PC-9 (cell line): Measurements from ENCODE around the gene HOXC12. TPM values are rescaled to one million over a fixed set of nuclear protein-coding genes. Genes with fewer than 3 reads are reported as not detected.

Source experiments
- Bru-seq: library from RNA; stranded (reverse); fragments of 400-500 nt; gene quantifications from one replicate; lab custom pipeline; 2021; lab: Mats Ljungman, UMichigan
- BruChase-seq, 2 experiments: library from RNA; stranded (reverse); fragments of 400-500 nt; gene quantifications; one replicate each; lab custom pipeline; 2021; lab: Mats Ljungman, UMichigan
- BruUV-seq: library from RNA; stranded (reverse); fragments of 400-500 nt; replicated peaks from 2 replicates; lab custom pipeline; 2021; lab: Mats Ljungman, UMichigan
- CTCF ChIA-PET: fragments of 300-600 bp; sonication (Branson Sonifier 250); formaldehyde crosslinking; loops from one replicate; lab custom pipeline; 2022; ENCODE audit warnings: antibody characterized with exemption; lab: Charles Lee
- POLR2A ChIA-PET: fragments of 300-600 bp; sonication (Branson Sonifier 250); formaldehyde crosslinking; loops from one replicate; lab custom pipeline; 2022; ENCODE audit warnings: antibody characterized with exemption; ENCODE audit not compliant: unreplicated experiment; lab: Charles Lee
- DNase-seq, 2 experiments: peaks; one replicate each; pipeline versions ENCODE4 v3.0.0 to v3.0.0-alpha.2; 2015 to 2022; ENCODE audit warnings: mixed read lengths in 1 of 2
- H2AFZ ChIP-seq: fragments of 200-600 bp; sonication (generic); 2 replicates; pipeline ENCODE4 v1.8.1; 2017; ENCODE audit warnings: antibody characterized with exemption
- H3F3A ChIP-seq: fragments of 200-600 bp; sonication (generic); 2 replicates; pipeline ENCODE4 v1.8.1; 2017; ENCODE audit warnings: antibody characterized with exemption, mild to moderate bottlenecking, low read depth; ENCODE audit not compliant: insufficient read depth
- H3K27ac ChIP-seq: fragments of 200-600 bp; sonication (generic); 2 replicates; pipeline ENCODE4 v1.6.1; 2016; ENCODE audit warnings: mixed run types
- H3K27me3 ChIP-seq: fragments of 200-600 bp; sonication (generic); 2 replicates; pipeline ENCODE4 v1.6.1; 2016; ENCODE audit warnings: low read depth, mixed run types; ENCODE audit not compliant: insufficient read depth
- H3K36me3 ChIP-seq: fragments of 200-600 bp; sonication (generic); 2 replicates; pipeline ENCODE4 v1.6.1; 2016; ENCODE audit warnings: low read depth, mixed run types
- H3K4me1 ChIP-seq: fragments of 200-600 bp; sonication (generic); replicated peaks from 2 replicates; pipeline ENCODE4 v1.6.1; 2016; ENCODE audit warnings: mixed run types; ENCODE audit not compliant: insufficient read depth
- H3K4me2 ChIP-seq: fragments of 200-600 bp; sonication (generic); 2 replicates; pipeline ENCODE4 v1.6.1; 2017; ENCODE audit warnings: mixed run types
- H3K4me3 ChIP-seq: fragments of 200-600 bp; sonication (generic); 2 replicates; pipeline ENCODE4 v1.6.1; 2016; ENCODE audit warnings: mixed run types
- H3K79me2 ChIP-seq: fragments of 200-600 bp; sonication (generic); 2 replicates; pipeline ENCODE4 v1.6.1; 2017; ENCODE audit warnings: low read depth, mixed run types
- H3K9me2 ChIP-seq: fragments of 200-600 bp; sonication (generic); 2 replicates; pipeline ENCODE4 v1.8.1; 2017; ENCODE audit warnings: mild to moderate bottlenecking; ENCODE audit not compliant: insufficient read depth
- H3K9me3 ChIP-seq: fragments of 200-600 bp; sonication (generic); 2 replicates; pipeline ENCODE4 v1.8.1; 2016; ENCODE audit warnings: low read depth; ENCODE audit not compliant: insufficient read depth
- H4K20me1 ChIP-seq: fragments of 200-600 bp; sonication (generic); 2 replicates; pipeline ENCODE4 v1.8.1; 2017; ENCODE audit not compliant: insufficient read depth
- CTCF ChIP-seq: fragments of 200-600 bp; sonication (generic); conservative IDR thresholded peaks from 2 replicates; pipeline ENCODE4 v1.6.1; 2017; ENCODE audit warnings: mixed run types, antibody characterized with exemption, mild to moderate bottlenecking, moderate library complexity
- EZH2 ChIP-seq: fragments of 200-600 bp; sonication (generic); IDR thresholded peaks from 2 replicates; pipeline ENCODE4 v1.8.0; 2017; ENCODE audit warnings: antibody characterized with exemption, low read depth
- intact Hi-C: fragments of 100-400 bp; cut with micrococcal nuclease; formaldehyde crosslinking; loops from one replicate; pipeline ENCODE4 v1.10.0; 2022; ENCODE audit not compliant: unreplicated experiment
- long read RNA-seq: library from polyadenylated mRNA; stranded (forward); transcript quantifications from one replicate; pipeline ENCODE4 v2.0.0, GENCODE V29; 2022
- total RNA-seq: library from RNA; stranded (reverse); gene quantifications from 2 replicates; pipeline ENCODE4 v1.2.3, GENCODE V29; 2021

HOXC12 gene
- total RNA-seq: 0.24 and 0.28 TPM in 2 replicates
- not detected for Bru-seq, nascent RNA
- BruChase-seq, experiment 1, labeled RNA remaining after a 2-hour chase: percentile 21 among the genes with signal in this experiment
- BruChase-seq, experiment 2, labeled RNA remaining after a 6-hour chase: percentile 20 among the genes with signal in this experiment
- long read RNA-seq: 0 reads

GRCh38 chr12:53954694-53955035 lies at the start of gene HOXC12:
Gene HOXC12, plus strand, starts transcription at chr12:53954903. Its CDS starts 27 bp downstream, at chr12:53954930.
- BruUV-seq: no TSS peak
- H3K4me2 ChIP-seq: peak within 1 kb of the TSS; percentile 83
- CTCF ChIA-PET: no interaction called here
- POLR2A ChIA-PET: no interaction called here
- H2AFZ ChIP-seq: no peak within 1 kb of the TSS
- TF ChIP-seq EZH2 (no peak), CTCF (no peak)
- intact Hi-C loops: loop anchor here (5.0 kb wide), 1 partner anchor 87 kb away; no protein-coding TSS in a partner anchor
- no peak for DNase-seq
- H3K9me2 ChIP-seq: no peaks in the 10 kb centered on the region
- peaks cover 14% of the 10 kb centered on the region; the same call in 1 of the 2 replicates for H3F3A ChIP-seq
- H3K79me2 ChIP-seq: no peaks in the 10 kb centered on the region
- H3K27ac ChIP-seq: no peak within 1 kb of the TSS
- no peaks in the 10 kb centered on the region for H3K27me3 ChIP-seq
- no peaks in the 10 kb centered on the region for H3K9me3 ChIP-seq
- peaks cover 15% of the 10 kb centered on the region for H3K4me1 ChIP-seq
- H4K20me1 ChIP-seq: no peaks in the 10 kb centered on the region
- H3K4me3 ChIP-seq: peak within 1 kb of the TSS; percentile 54
- H3K36me3 ChIP-seq: no peaks in the 10 kb centered on the region

GRCh38 chr12:53907103-53907502 lies 47.6 kb upstream of the HOXC12 start:
- H2AFZ ChIP-seq: no peak overlapping the region
- no peaks in the 10 kb centered on the region for H3K4me1 ChIP-seq
- no peaks in the 10 kb centered on the region for H3K27me3 ChIP-seq
- POLR2A ChIA-PET: no interaction called here
- intact Hi-C loops: no loop called here
- H3K79me2 ChIP-seq: no peaks in the 10 kb centered on the region
- no peaks in the 10 kb centered on the region; the same call in none of the 2 replicates for H3K9me3 ChIP-seq
- H3K4me2 ChIP-seq: no peak overlapping the region
- no peaks in the 10 kb centered on the region for H4K20me1 ChIP-seq
- no peaks in the 10 kb centered on the region for H3K36me3 ChIP-seq
- no peak overlapping the region for H3K4me3 ChIP-seq
- no peak for DNase-seq
- TF ChIP-seq EZH2 (no peak), CTCF (no peak)
- H3K27ac ChIP-seq: no peak overlapping the region
- H3F3A ChIP-seq: no peaks in the 10 kb centered on the region
- 0 out of 2 replicates have a peak, but pooled peaks cover 3% of the 10 kb centered on the region for H3K9me2 ChIP-seq
- no TSS peak for BruUV-seq
- CTCF ChIA-PET: interaction anchor here (0.7 kb wide), 1 partner anchor 75 kb away, joined by 3 read pairs; no protein-coding TSS in a partner anchor

GRCh38 chr12:53916788-53917655 lies 37.7 kb upstream of the HOXC12 start:
- Histone ChIP-seq H3K36me3 (no peaks in the 10 kb centered on the region), H3K27ac (no peak overlapping the region), H3K27me3 (no peaks in the 10 kb centered on the region), H3K4me3 (no peak overlapping the region), H4K20me1 (no peaks in the 10 kb centered on the region), H3K4me1 (peaks cover 7% of the 10 kb centered on the region; the same call in 1 of the 2 replicates), H3F3A (no peaks in the 10 kb centered on the region; the same call in 1 of the 2 replicates), H2AFZ (peak overlapping the region; percentile 53), H3K9me3 (no peaks in the 10 kb centered on the region), H3K9me2 (no peaks in the 10 kb centered on the region), H3K4me2 (no peak overlapping the region), H3K79me2 (no peaks in the 10 kb centered on the region)
- DNase-seq: no peak
- TF ChIP-seq EZH2 (no peak), CTCF (no peak)
- intact Hi-C loops: no loop called here
- no TSS peak for BruUV-seq
- CTCF ChIA-PET: interaction anchor here (0.6 to 0.7 kb wide), 2 partner anchors 21 to 1968 kb away, joined by 3 to 5 read pairs; no protein-coding TSS in a partner anchor
- POLR2A ChIA-PET: no interaction called here
